HG02970 (cell line): ENCODE results near the gene RIN3.

Source experiments
- ATAC-seq: cut with Tn5 transposase; IDR thresholded peaks from one replicate; pipeline ENCODE4 v1.9.1; 2021; ENCODE audit warnings: mild to moderate bottlenecking, moderate library complexity, moderate number of reproducible peaks; ENCODE audit not compliant: unreplicated experiment, low FRiP score

The RIN3 gene

GRCh38 chr14:92482621-92483319 is 30.8 kb upstream of the RIN3 start:
- no peak for ATAC-seq

- ATAC-seq = no peak
These were observed 29.3 kb upstream of the RIN3 start for GRCh38 chr14:92484132-92484823.

- no peak for ATAC-seq
These were observed 26.7 kb upstream of the RIN3 start for GRCh38 chr14:92486881-92487280.

GRCh38 chr14:92487513-92488133 is 26.0 kb upstream of the RIN3 start:
- no peak for ATAC-seq

GRCh38 chr14:92489394-92490238 is 24.0 kb upstream of the RIN3 start:
- no peak for ATAC-seq

GRCh38 chr14:92490239-92490959 is 23.2 kb upstream of the RIN3 start:
- ATAC-seq = no peak

GRCh38 chr14:92491782-92492181 is 21.8 kb upstream of the RIN3 start:
- ATAC-seq = no peak

- no peak for ATAC-seq
These were observed 21.3 kb upstream of the RIN3 start for GRCh38 chr14:92492258-92492657.

- no peak for ATAC-seq
These were observed 20.6 kb upstream of the RIN3 start for GRCh38 chr14:92493024-92493423.

- no peak for ATAC-seq
These were observed 20.1 kb upstream of the RIN3 start for GRCh38 chr14:92493492-92493891.

- ATAC-seq = no peak
These were observed 19.1 kb upstream of the RIN3 start for GRCh38 chr14:92494512-92494911.

- no peak for ATAC-seq
These were observed 18.6 kb upstream of the RIN3 start for GRCh38 chr14:92495027-92495426.

- no peak for ATAC-seq
These were observed 17.3 kb upstream of the RIN3 start for GRCh38 chr14:92496191-92496857.

- no peak for ATAC-seq
These were observed 16.2 kb upstream of the RIN3 start for GRCh38 chr14:92497391-92497790.

GRCh38 chr14:92499234-92499633 is 14.3 kb upstream of the RIN3 start:
- ATAC-seq = no peak

- ATAC-seq = no peak
These were observed 13.1 kb upstream of the RIN3 start for GRCh38 chr14:92500491-92500941.

GRCh38 chr14:92501891-92502351 is 11.7 kb upstream of the RIN3 start:
- no peak for ATAC-seq

GRCh38 chr14:92502541-92503286 is 10.9 kb upstream of the RIN3 start:
- no peak for ATAC-seq
